NCI-H1930 (cell line): ENCODE results near the gene CATSPER3.
"Not testable (repeated sequence)": the region's sequence is repeated elsewhere in the genome, so short reads cannot be mapped to it uniquely, and the experiment has no call there.

Experiments used
- DNase-seq, 2 experiments: peaks; one replicate each; lab custom pipeline; 2025; lab: John Stamatoyannopoulos, UW

Gene CATSPER3

GRCh38 chr5:134975078-134975715, 7.5 kb downstream of the CATSPER3 start:
- no peak for DNase-seq

GRCh38 chr5:134975843-134976242, 8.1 kb downstream of the CATSPER3 start:
- no peak for DNase-seq

- DNase-seq, result no peak
These were observed 9.1 kb downstream of the CATSPER3 start for GRCh38 chr5:134976841-134977240.

- DNase-seq, result no peak
These were observed 11.7 kb downstream of the CATSPER3 start for GRCh38 chr5:134979416-134979815.

- DNase-seq, result no peak
These were observed 14.5 kb downstream of the CATSPER3 start for GRCh38 chr5:134982230-134982629.

- no peak for DNase-seq
These were observed 21.6 kb downstream of the CATSPER3 start for GRCh38 chr5:134989266-134989830.

GRCh38 chr5:134990183-134990582, 22.5 kb downstream of the CATSPER3 start:
- not testable (repeated sequence) for DNase-seq

GRCh38 chr5:134992148-134992547, 24.4 kb downstream of the CATSPER3 start:
- no peak for DNase-seq

GRCh38 chr5:134993161-134993560, 25.5 kb downstream of the CATSPER3 start:
- DNase-seq, result no peak

- DNase-seq, result no peak
These were observed 27.0 kb downstream of the CATSPER3 start for GRCh38 chr5:134994560-134995156.

GRCh38 chr5:134995850-134996402, 28.2 kb downstream of the CATSPER3 start:
- no peak for DNase-seq

GRCh38 chr5:134997015-134997414, 29.3 kb downstream of the CATSPER3 start:
- DNase-seq, result no peak

- not testable (repeated sequence) for DNase-seq
These were observed 30.4 kb downstream of the CATSPER3 start for GRCh38 chr5:134998068-134998467.

- no peak for DNase-seq
These were observed 36.7 kb downstream of the CATSPER3 start for GRCh38 chr5:135004376-135004775.

GRCh38 chr5:135005076-135005475, 37.4 kb downstream of the CATSPER3 start:
- DNase-seq, result no peak

GRCh38 chr5:135007305-135007704, 39.6 kb downstream of the CATSPER3 start:
- DNase-seq, result no peak

- DNase-seq, result no peak
These were observed 40.1 kb downstream of the CATSPER3 start for GRCh38 chr5:135007749-135008363.

GRCh38 chr5:135008556-135008955, 40.8 kb downstream of the CATSPER3 start:
- DNase-seq, result no peak

- no peak for DNase-seq
These were observed 41.5 kb downstream of the CATSPER3 start for GRCh38 chr5:135008981-135009735.

GRCh38 chr5:135009736-135010501, 42.2 kb downstream of the CATSPER3 start:
- DNase-seq, result no peak
